Transverse colon (tissue), 4 donors: Measurements from ENCODE around the gene HAL. TPM values are rescaled to one million over a fixed set of nuclear protein-coding genes. Genes with fewer than 3 reads are reported as not detected.
"Not testable (repeated sequence)": the region's sequence is repeated elsewhere in the genome, so short reads cannot be mapped to it uniquely, and the experiment has no call there.

Source experiments
- DNase-seq: peaks from one replicate; pipeline ENCODE4 v3.0.0-alpha.2; 2019
- H3K27ac ChIP-seq, 4 donors: fragments of 200-600 bp; sonication (generic); 2 replicates each; pipeline ENCODE4 v1.5.1; 2016 to 2018; ENCODE audit warnings: inconsistent platforms in 4 of 4
- H3K27me3 ChIP-seq: fragments of 200-600 bp; sonication (generic); 2 replicates; pipeline ENCODE4 v1.5.1; 2017; ENCODE audit warnings: inconsistent platforms
- H3K36me3 ChIP-seq, 4 donors: fragments of 200-600 bp; sonication (generic); 2 replicates each; pipeline ENCODE4 v1.5.1; 2017 to 2019; ENCODE audit warnings: inconsistent platforms in 4 of 4
- H3K4me1 ChIP-seq, 4 donors: fragments of 200-600 bp; sonication (generic); 2 replicates each; pipeline ENCODE4 v1.5.1; 2017 to 2020; ENCODE audit warnings: inconsistent platforms in 4 of 4
- H3K4me3 ChIP-seq, 4 donors: fragments of 200-600 bp; sonication (generic); 1 replicate in 1 of 4; 2 replicates in 3 of 4; pipeline versions ENCODE4 v1.5.1 to v1.6.1; 2017 to 2019; ENCODE audit warnings: inconsistent platforms in 4 of 4
- H3K9me3 ChIP-seq, 2 donors: fragments of 200-600 bp; sonication (generic); 2 replicates each; pipeline ENCODE4 v1.5.1; 2017 to 2019; ENCODE audit warnings: inconsistent platforms in 2 of 2
- EP300 ChIP-seq: sonication (generic); formaldehyde crosslinking; IDR thresholded peaks from one replicate; pipeline ENCODE4 v1.6.1; 2017; ENCODE audit warnings: antibody characterized with exemption, low read depth
- POLR2A ChIP-seq: fragments of 450-650 bp; IDR thresholded peaks from one replicate; pipeline ENCODE4 v1.6.1; 2016; ENCODE audit warnings: antibody characterized with exemption, mild to moderate bottlenecking, moderate library complexity
- POLR2AphosphoS5 ChIP-seq, 3 donors: sonication (generic); formaldehyde crosslinking; IDR thresholded peaks; one replicate each; pipeline ENCODE4 v1.6.1; 2016; ENCODE audit warnings: antibody characterized with exemption in 3 of 3
- WGBS, 2 donors: methylation state at CpG; one replicate each; pipeline ENCODE4 v1.1.5; 2018; ENCODE audit warnings: low coverage in 1 of 2; 5-methylcytosine and 5-hydroxymethylcytosine counted together
- in situ Hi-C, 4 donors: fragments of 200-750 bp; cut with MboI; loops; one replicate each; pipeline versions ENCODE4 v1.15.0 to v1.15.1; 2017; ENCODE audit warnings: low sequenced_read_pairs in 3 of 4, low pct_ligation_motif_present in 1 of 4, low pct_unique_long_range_greater_than_20kb in 1 of 4
- intact Hi-C: fragments of 100-400 bp; cut with DNase I; formaldehyde crosslinking; loops from one replicate; pipeline ENCODE4 v1.15.1; 2023; ENCODE audit warnings: low total_unique reads
- total RNA-seq, 4 donors: library from RNA; depleted of rRNA; stranded (reverse); fragments of >200 nt; gene quantifications; one replicate each; pipeline ENCODE4 v1.1.0, GENCODE V29; 2016
- TF ChIP-seq, protein P1 (sequence below), 5 experiments: fragments of 200-600 bp in 3 of 5; fragments of 450-650 bp in 2 of 5; sonication (generic) in 3 of 5; IDR thresholded peaks; 1 replicate in 2 of 5; 2 replicates in 3 of 5; pipeline ENCODE4 v1.5.1; 2016 to 2017; ENCODE audit warnings: antibody characterized with exemption in 5 of 5, inconsistent platforms in 3 of 5, mild to moderate bottlenecking in 2 of 5, moderate library complexity in 1 of 5

HAL gene
- total RNA-seq, 4 donors from 2014 or later = 1.1 to 3.3 (median 2.6) TPM; not detected in 1

DNA sequence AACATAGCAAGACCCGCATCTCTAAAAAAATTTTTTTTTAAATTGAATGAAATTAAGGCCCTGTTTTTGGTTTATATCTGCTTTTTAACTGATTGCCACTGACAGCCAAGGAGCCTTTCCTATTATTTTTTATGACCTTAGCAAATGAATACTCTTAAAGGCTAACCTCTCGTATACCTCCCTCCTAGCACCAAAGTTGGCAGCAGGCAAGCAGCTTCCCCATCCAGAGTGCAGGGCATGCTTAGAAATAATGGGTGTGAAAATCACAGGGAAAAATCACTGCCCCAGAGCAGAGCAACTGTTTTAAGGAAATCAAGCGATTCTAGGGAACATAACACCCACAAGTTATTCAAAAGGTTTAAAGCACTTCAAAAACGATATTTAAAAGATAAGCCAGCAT, 20.7 kb downstream of the HAL start:
- TF ChIP-seq EP300 (no peak), POLR2AphosphoS5 (IDR thresholded peaks at IDR 0.05) (no peak), POLR2A (no peak)
- TF ChIP-seq, protein P1, sequence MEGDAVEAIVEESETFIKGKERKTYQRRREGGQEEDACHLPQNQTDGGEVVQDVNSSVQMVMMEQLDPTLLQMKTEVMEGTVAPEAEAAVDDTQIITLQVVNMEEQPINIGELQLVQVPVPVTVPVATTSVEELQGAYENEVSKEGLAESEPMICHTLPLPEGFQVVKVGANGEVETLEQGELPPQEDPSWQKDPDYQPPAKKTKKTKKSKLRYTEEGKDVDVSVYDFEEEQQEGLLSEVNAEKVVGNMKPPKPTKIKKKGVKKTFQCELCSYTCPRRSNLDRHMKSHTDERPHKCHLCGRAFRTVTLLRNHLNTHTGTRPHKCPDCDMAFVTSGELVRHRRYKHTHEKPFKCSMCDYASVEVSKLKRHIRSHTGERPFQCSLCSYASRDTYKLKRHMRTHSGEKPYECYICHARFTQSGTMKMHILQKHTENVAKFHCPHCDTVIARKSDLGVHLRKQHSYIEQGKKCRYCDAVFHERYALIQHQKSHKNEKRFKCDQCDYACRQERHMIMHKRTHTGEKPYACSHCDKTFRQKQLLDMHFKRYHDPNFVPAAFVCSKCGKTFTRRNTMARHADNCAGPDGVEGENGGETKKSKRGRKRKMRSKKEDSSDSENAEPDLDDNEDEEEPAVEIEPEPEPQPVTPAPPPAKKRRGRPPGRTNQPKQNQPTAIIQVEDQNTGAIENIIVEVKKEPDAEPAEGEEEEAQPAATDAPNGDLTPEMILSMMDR (IDR thresholded peaks at IDR 0.05) = no peak
- intact Hi-C loops (no loop called here), in situ Hi-C loops (loop anchor here in 1 of 4 donors (25.0 kb wide), 1 partner anchor 388 kb away; no protein-coding TSS in a partner anchor)
- no peaks in the 10 kb centered on the region for H3K36me3 ChIP-seq
- no peak for DNase-seq
- no peak overlapping the region for H3K4me3 ChIP-seq
- WGBS, 2 donors = 87 to 90% methylated on average over 3 to 4 of the region's 4 CpGs
- no peaks in the 10 kb centered on the region for H3K9me3 ChIP-seq
- H3K4me1 ChIP-seq = no peaks in the 10 kb centered on the region
- no peaks in the 10 kb centered on the region for H3K27me3 ChIP-seq
- no peak overlapping the region for H3K27ac ChIP-seq

GRCh38 chr12:95974358-95974757, 21.8 kb downstream of the HAL start:
- TF ChIP-seq, protein P1 (IDR thresholded peaks at IDR 0.05) = no peak
- TF ChIP-seq EP300 (no peak), POLR2A (no peak), POLR2AphosphoS5 (IDR thresholded peaks at IDR 0.05) (no peak)
- Histone ChIP-seq H3K4me1 (no peaks in the 10 kb centered on the region), H3K36me3 (no peaks in the 10 kb centered on the region), H3K27ac (no peak overlapping the region), H3K27me3 (no peaks in the 10 kb centered on the region), H3K4me3 (no peak overlapping the region), H3K9me3 (no peaks in the 10 kb centered on the region)
- in situ Hi-C loops (no loop called here), intact Hi-C loops (no loop called here)
- DNase-seq = no peak
- WGBS, 2 donors = 38 to 50% methylated on average over 2 of the region's 2 CpGs

DNA sequence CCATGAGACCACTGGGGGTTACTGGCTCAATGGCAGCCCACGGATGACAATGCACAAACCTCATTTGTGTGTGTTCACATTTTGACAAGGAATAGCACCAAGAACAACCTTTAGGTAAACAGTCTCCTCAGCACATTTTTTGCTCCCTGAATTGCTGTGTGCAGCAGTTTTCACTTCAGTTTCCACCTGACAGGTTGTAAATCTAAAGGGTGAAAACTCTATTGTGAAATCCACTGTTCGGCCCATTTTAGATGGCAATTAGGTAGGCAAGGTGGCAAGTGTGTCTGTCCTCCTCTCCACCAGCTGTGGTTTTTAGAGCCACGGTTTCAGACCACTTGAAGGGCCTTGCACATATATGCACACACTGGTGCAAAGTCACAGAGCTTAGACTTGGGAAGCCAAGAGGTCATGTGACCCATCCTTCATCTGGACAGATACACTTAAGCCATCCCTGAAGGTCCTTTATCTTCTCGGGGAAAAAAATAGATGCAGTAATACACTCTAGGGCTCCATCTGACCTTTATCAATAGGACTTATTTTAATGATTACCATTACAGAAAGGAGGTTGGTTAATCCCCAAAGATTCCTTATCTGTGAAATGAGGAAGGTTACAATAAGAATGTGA, 23.2 kb downstream of the HAL start:
- no peak for DNase-seq
- 81 to 92% methylated on average over 2 to 4 of the region's 4 CpGs for WGBS, 2 donors
- Histone ChIP-seq H3K4me3 (no peak overlapping the region), H3K4me1 (no peaks in the 10 kb centered on the region), H3K9me3 (no peaks in the 10 kb centered on the region), H3K27ac (no peak overlapping the region), H3K36me3 (no peaks in the 10 kb centered on the region), H3K27me3 (no peaks in the 10 kb centered on the region)
- in situ Hi-C loops (no loop called here), intact Hi-C loops (no loop called here)
- TF ChIP-seq POLR2A (no peak), EP300 (no peak), POLR2AphosphoS5 (IDR thresholded peaks at IDR 0.05) (no peak)
- TF ChIP-seq, protein P1 (IDR thresholded peaks at IDR 0.05) = no peak

- Histone ChIP-seq H3K36me3 (no peaks in the 10 kb centered on the region), H3K9me3 (no peaks in the 10 kb centered on the region), H3K4me1 (no peaks in the 10 kb centered on the region), H3K4me3 (no peak overlapping the region), H3K27me3 (no peaks in the 10 kb centered on the region), H3K27ac (no peak overlapping the region)
- intact Hi-C loops = no loop called here
- 73 to 92% methylated on average over 2 to 7 of the region's 7 CpGs for WGBS, 2 donors
- DNase-seq = no peak
- in situ Hi-C loops = no loop called here
- no peak for TF ChIP-seq POLR2A
- TF ChIP-seq POLR2AphosphoS5 (IDR thresholded peaks at IDR 0.05) = no peak
- TF ChIP-seq EP300 = no peak
- TF ChIP-seq, protein P1 (IDR thresholded peaks at IDR 0.05) = no peak
Observed at GRCh38 chr12:95970905-95971304, 25.2 kb downstream of the HAL start.

- in situ Hi-C loops, H3K4me3 ChIP-seq: not testable (repeated sequence)
Observed at GRCh38 chr12:95969116-95969515, 27.0 kb downstream of the HAL start.

More at GRCh38 chr12:95969116-95969515, 27.0 kb downstream of the HAL start:
- WGBS, 2 donors = 93% methylated on average over 19 of the region's 28 CpGs; no CpG with 5 or more reads in 1 of the 2 donors
- H3K27me3 ChIP-seq, DNase-seq, H3K9me3 ChIP-seq, H3K4me1 ChIP-seq, intact Hi-C loops, H3K27ac ChIP-seq, H3K36me3 ChIP-seq: not testable (repeated sequence)
